Endothelial cell of umbilical vein (primary cell): ENCODE results near the gene TUBD1. TPM values are rescaled to one million over a fixed set of nuclear protein-coding genes. Genes with fewer than 3 reads are reported as not detected.

Experiments
- BruUV-seq: library from RNA; stranded (reverse); fragments of 400-500 nt; replicated peaks from 2 replicates; lab custom pipeline; 2021; lab: Mats Ljungman, UMichigan
- CTCF ChIA-PET: fragments of 300-600, 350-600 bp; sonication (Branson Sonifier 250); formaldehyde crosslinking; loops from one replicate; lab custom pipeline; 2021; ENCODE audit warnings: antibody characterized with exemption, inconsistent platforms; lab: Charles Lee
- POLR2A ChIA-PET: fragments of 300-600, 350-600 bp; sonication (Branson Sonifier 250); formaldehyde crosslinking; loops from one replicate; lab custom pipeline; 2021; ENCODE audit warnings: antibody characterized with exemption, inconsistent platforms; lab: Charles Lee
- DNase-seq: peaks from one replicate; pipeline ENCODE4 v3.0.0-alpha.2; 2011; ENCODE audit warnings: low read depth, low spot score
- FAIRE-seq: peaks from 2 replicates; lab custom pipeline; 2011; peaks lifted over from hg19 to GRCh38; lab: Jason Lieb, UNC
- H2AFZ ChIP-seq: 2 replicates; pipeline ENCODE4 v1.6.0; 2012; ENCODE audit warnings: low read depth, low read length, control low read depth, inconsistent platforms
- H3K27ac ChIP-seq: 2 replicates; pipeline ENCODE4 v1.5.1; 2011; ENCODE audit warnings: low read depth, mild to moderate bottlenecking, control low read depth, low read length, moderate library complexity; ENCODE audit not compliant: insufficient read depth
- H3K27me3 ChIP-seq, 2 experiments: 2 replicates each; pipeline versions ENCODE4 v1.6.0 to v1.6.1; 2011; ENCODE audit warnings: low read length in 2 of 2, mixed read lengths in 1 of 2; ENCODE audit not compliant: control insufficient read depth in 2 of 2, insufficient read depth in 2 of 2
- H3K36me3 ChIP-seq, 2 experiments: 2 replicates in 1 of 2; 3 replicates in 1 of 2; pipeline ENCODE4 v1.5.1; 2011; ENCODE audit warnings: low read length in 2 of 2, mild to moderate bottlenecking in 1 of 2, moderate library complexity in 1 of 2; ENCODE audit not compliant: control insufficient read depth in 2 of 2, insufficient read depth in 2 of 2; ENCODE audit errors: extremely low read depth in 1 of 2
- H3K4me1 ChIP-seq: 3 replicates; pipeline ENCODE4 v1.5.1; 2011; ENCODE audit warnings: mild to moderate bottlenecking, low read length; ENCODE audit not compliant: control insufficient read depth, insufficient read depth; ENCODE audit errors: extremely low read depth
- H3K4me2 ChIP-seq: 2 replicates; pipeline ENCODE4 v1.6.1; 2011; ENCODE audit warnings: low read length, control low read depth, mixed read lengths; ENCODE audit not compliant: insufficient read depth
- H3K4me3 ChIP-seq, 3 experiments: fragments of 200-600 bp in 1 of 3; sonication (generic), shearing (Covaris generic) in 1 of 3; replicated peaks in 1 of 3; 2 replicates each; pipeline ENCODE4 v1.5.1; 2011 to 2016; ENCODE audit warnings: control low read depth in 3 of 3, low read length in 3 of 3, mild to moderate bottlenecking in 2 of 3, inconsistent platforms in 1 of 3, low read depth in 1 of 3, moderate library complexity in 1 of 3; ENCODE audit not compliant: insufficient read depth in 1 of 3
- H3K79me2 ChIP-seq: 2 replicates; pipeline ENCODE4 v1.6.0; 2012; ENCODE audit warnings: low read length, inconsistent platforms; ENCODE audit not compliant: control insufficient read depth, insufficient read depth
- H3K9ac ChIP-seq: replicated peaks from 2 replicates; pipeline ENCODE3; 2011; ENCODE audit warnings: low read length, control low read depth; ENCODE audit not compliant: insufficient read depth; ENCODE audit errors: extremely low read depth
- H3K9me1 ChIP-seq: replicated peaks from 3 replicates; pipeline ENCODE4 v1.6.0; 2011; ENCODE audit warnings: mild to moderate bottlenecking, low read length; ENCODE audit not compliant: control insufficient read depth, insufficient read depth; ENCODE audit errors: extremely low read depth
- H3K9me3 ChIP-seq: replicated peaks from 2 replicates; pipeline ENCODE4 v1.5.1; 2012; ENCODE audit warnings: low read length, inconsistent platforms; ENCODE audit not compliant: control insufficient read depth, insufficient read depth
- H4K20me1 ChIP-seq: replicated peaks from 2 replicates; pipeline ENCODE3; 2011; ENCODE audit warnings: mild to moderate bottlenecking, low read length; ENCODE audit not compliant: control insufficient read depth, insufficient read depth; ENCODE audit errors: extremely low read depth
- EZH2 ChIP-seq: IDR thresholded peaks from 2 replicates; pipeline ENCODE4 v1.6.1; 2012; ENCODE audit warnings: borderline replicate concordance, low read depth, mild to moderate bottlenecking, moderate library complexity, low read length, inconsistent platforms; ENCODE audit not compliant: severe bottlenecking
- FOS ChIP-seq: IDR thresholded peaks from 2 replicates; pipeline ENCODE4 v1.6.1; 2011; ENCODE audit warnings: mild to moderate bottlenecking, low read length, moderate library complexity, borderline replicate concordance; ENCODE audit not compliant: insufficient read depth
- GATA2 ChIP-seq: IDR thresholded peaks from 2 replicates; pipeline ENCODE4 v1.7.0; 2011; ENCODE audit warnings: low read depth, mild to moderate bottlenecking, moderate library complexity, mixed read lengths, low read length; ENCODE audit not compliant: insufficient read length, insufficient read depth
- JUN ChIP-seq: IDR thresholded peaks from 2 replicates; pipeline ENCODE4 v1.6.1; 2011; ENCODE audit warnings: borderline replicate concordance, low read depth; ENCODE audit not compliant: insufficient read length, insufficient read depth
- MYC ChIP-seq: IDR thresholded peaks from one replicate; pipeline ENCODE4 v1.6.1; 2011; ENCODE audit warnings: mild to moderate bottlenecking, low read depth, low read length
- POLR2A ChIP-seq: IDR thresholded peaks from 2 replicates; pipeline ENCODE4 v1.6.1; 2012; ENCODE audit warnings: low read depth, mild to moderate bottlenecking, control low read depth, low read length
- POLR2AphosphoS5 ChIP-seq: IDR thresholded peaks from 2 replicates; pipeline ENCODE4 v1.6.1; 2012; ENCODE audit warnings: low read depth, mild to moderate bottlenecking, control low read depth, low read length, moderate library complexity; ENCODE audit not compliant: insufficient read depth
- dilution Hi-C: fragments of 300-500 bp; cut with MboI; formaldehyde crosslinking; loops from one replicate; pipeline ENCODE4 v1.15.0; 2019; ENCODE audit warnings: low sequenced_read_pairs; ENCODE audit not compliant: extremely low pct_ligation_motif_present
- intact Hi-C: fragments of 100-400 bp; cut with micrococcal nuclease; formaldehyde crosslinking; loops from one replicate; pipeline ENCODE4 v1.10.0; 2022
- polyA plus RNA-seq, 4 experiments: library from polyadenylated mRNA; depleted of rRNA in 3 of 4; stranded (reverse) in 3 of 4; unstranded in 1 of 4; fragments of >200 nt; gene quantifications; 2 replicates each; pipeline versions ENCODE4 v1.2.1 to v1.2.3, GENCODE V29; 2011 to 2012; ENCODE audit warnings: missing spikeins in 1 of 4
- total RNA-seq: library from RNA; stranded (reverse); gene quantifications from 2 replicates; pipeline ENCODE4 v1.2.3, GENCODE V29; 2021
- TF ChIP-seq, protein P1 (sequence below), 2 donors: IDR thresholded peaks; 1 replicate in 1 of 2; 2 replicates in 1 of 2; pipeline ENCODE4 v1.5.1; 2011; ENCODE audit warnings: low read length in 2 of 2, mild to moderate bottlenecking in 2 of 2, moderate library complexity in 2 of 2, control low read depth in 1 of 2, inconsistent platforms in 1 of 2, low read depth in 1 of 2; ENCODE audit not compliant: insufficient read depth in 1 of 2; ENCODE audit errors: extremely low read depth in 1 of 2
- TF ChIP-seq, protein P2 (sequence below): IDR thresholded peaks from 2 replicates; pipeline ENCODE4 v1.6.1; 2011; ENCODE audit not compliant: insufficient read depth, insufficient read length

TUBD1 gene
- total and polyA plus RNA-seq, 2 donors (not counting 3 experiments of a cell fraction or from before 2014, with no cell fraction given), result 4.9 to 11.3 TPM

DNA sequence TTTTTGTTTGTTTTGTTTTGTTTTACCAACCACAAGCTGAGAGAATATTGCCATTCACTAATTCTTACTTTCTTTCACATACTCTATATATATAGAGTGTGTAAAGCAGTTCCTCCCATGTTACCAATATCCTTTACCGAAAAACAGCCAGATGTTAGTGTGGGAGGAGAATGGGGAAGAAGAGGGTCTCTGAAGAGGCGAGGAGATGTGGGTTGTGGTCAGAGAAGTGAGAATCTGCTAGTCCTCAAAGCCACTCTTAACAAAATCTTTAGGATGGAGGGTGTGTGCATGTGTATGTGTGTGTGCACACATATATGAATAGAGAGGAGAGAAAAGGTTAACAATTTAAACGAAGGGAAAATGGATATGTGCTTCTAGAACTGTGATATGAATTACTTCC is 80.6 kb downstream of the TUBD1 start:
- H3K27ac ChIP-seq, result no peak overlapping the region
- no TSS peak for BruUV-seq
- CTCF ChIA-PET, result no interaction called here
- H3K4me2 ChIP-seq, result no peak overlapping the region
- TF ChIP-seq, protein P1, sequence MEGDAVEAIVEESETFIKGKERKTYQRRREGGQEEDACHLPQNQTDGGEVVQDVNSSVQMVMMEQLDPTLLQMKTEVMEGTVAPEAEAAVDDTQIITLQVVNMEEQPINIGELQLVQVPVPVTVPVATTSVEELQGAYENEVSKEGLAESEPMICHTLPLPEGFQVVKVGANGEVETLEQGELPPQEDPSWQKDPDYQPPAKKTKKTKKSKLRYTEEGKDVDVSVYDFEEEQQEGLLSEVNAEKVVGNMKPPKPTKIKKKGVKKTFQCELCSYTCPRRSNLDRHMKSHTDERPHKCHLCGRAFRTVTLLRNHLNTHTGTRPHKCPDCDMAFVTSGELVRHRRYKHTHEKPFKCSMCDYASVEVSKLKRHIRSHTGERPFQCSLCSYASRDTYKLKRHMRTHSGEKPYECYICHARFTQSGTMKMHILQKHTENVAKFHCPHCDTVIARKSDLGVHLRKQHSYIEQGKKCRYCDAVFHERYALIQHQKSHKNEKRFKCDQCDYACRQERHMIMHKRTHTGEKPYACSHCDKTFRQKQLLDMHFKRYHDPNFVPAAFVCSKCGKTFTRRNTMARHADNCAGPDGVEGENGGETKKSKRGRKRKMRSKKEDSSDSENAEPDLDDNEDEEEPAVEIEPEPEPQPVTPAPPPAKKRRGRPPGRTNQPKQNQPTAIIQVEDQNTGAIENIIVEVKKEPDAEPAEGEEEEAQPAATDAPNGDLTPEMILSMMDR (IDR thresholded peaks at IDR 0.05; ENCODE audit: extremely low read depth in 1 of 2, insufficient read depth in 1 of 2, low read depth in 1 of 2, low read length in 2 of 2), result no peak
- no peak for TF ChIP-seq FOS
- TF ChIP-seq JUN, result no peak
- no peak for TF ChIP-seq POLR2A
- no peak for TF ChIP-seq GATA2
- TF ChIP-seq, protein P2, sequence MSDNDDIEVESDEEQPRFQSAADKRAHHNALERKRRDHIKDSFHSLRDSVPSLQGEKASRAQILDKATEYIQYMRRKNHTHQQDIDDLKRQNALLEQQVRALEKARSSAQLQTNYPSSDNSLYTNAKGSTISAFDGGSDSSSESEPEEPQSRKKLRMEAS, result no peak
- no peak for TF ChIP-seq EZH2
- TF ChIP-seq MYC, result no peak
- TF ChIP-seq POLR2AphosphoS5, result no peak
- no peaks in the 10 kb centered on the region for H3K9me1 ChIP-seq
- H3K4me3 ChIP-seq, result no peak overlapping the region
- FAIRE-seq (no peak), DNase-seq (no peak)
- dilution Hi-C loops, result no loop called here
- H3K9me3 ChIP-seq, result no peaks in the 10 kb centered on the region
- no peaks in the 10 kb centered on the region for H4K20me1 ChIP-seq
- no peaks in the 10 kb centered on the region for H3K79me2 ChIP-seq
- intact Hi-C loops, result no loop called here
- H3K27me3 ChIP-seq, result no peaks in the 10 kb centered on the region
- peaks cover 0 to 4% of the 10 kb centered on the region in 2 experiments for H3K36me3 ChIP-seq
- no peak overlapping the region for H2AFZ ChIP-seq
- no peaks in the 10 kb centered on the region for H3K4me1 ChIP-seq
- POLR2A ChIA-PET, result no interaction called here
- no peak overlapping the region for H3K9ac ChIP-seq
